ENCODE results near the gene FAM114A1. TPM values are rescaled to one million over a fixed set of nuclear protein-coding genes. Genes with fewer than 3 reads are reported as not detected.

The FAM114A1 gene
- polyA plus RNA-seq, 3 donors, result 29.4 to 35.3 (median 29.5) TPM

Other genes with a start within 250 kb of the FAM114A1 start
- gene KLF3, start 203.6 kb upstream of the FAM114A1 start, polyA plus RNA-seq (ENCODE audit: insufficient read length in 3 of 3), result 10 to 100 TPM; 54.3 to 58.9 (median 58.2) TPM
- gene TLR10, start 84.8 kb upstream of the FAM114A1 start, polyA plus RNA-seq (ENCODE audit: insufficient read length in 3 of 3), result under 1 TPM; 0.47 to 0.59 (median 0.58) TPM
- 1 to 10 TPM; 3.4 to 5.0 (median 4.7) TPM for gene TLR1, start 63.0 kb upstream of the FAM114A1 start, polyA plus RNA-seq (ENCODE audit: insufficient read length in 3 of 3)
- under 1 TPM; 0.61 to 0.78 (median 0.74) TPM for gene TLR6, start 11.0 kb upstream of the FAM114A1 start, polyA plus RNA-seq (ENCODE audit: insufficient read length in 3 of 3)
- gene TMEM156, start 164.6 kb downstream of the FAM114A1 start, polyA plus RNA-seq (ENCODE audit: insufficient read length in 3 of 3), result 1 to 10 TPM; 2.7 to 3.8 (median 2.7) TPM
- gene KLHL5, start 194.4 kb downstream of the FAM114A1 start, polyA plus RNA-seq (ENCODE audit: insufficient read length in 3 of 3), result 10 to 100 TPM; 35.5 to 48.2 (median 37.4) TPM